Measurements from ENCODE around the gene PEAK3. TPM values are rescaled to one million over a fixed set of nuclear protein-coding genes. Genes with fewer than 3 reads are reported as not detected.

The PEAK3 gene
- total and polyA plus RNA-seq, 2 donors (not counting 1 experiment from before 2014, with no cell fraction given), result 0.18 to 0.71 TPM

DNA sequence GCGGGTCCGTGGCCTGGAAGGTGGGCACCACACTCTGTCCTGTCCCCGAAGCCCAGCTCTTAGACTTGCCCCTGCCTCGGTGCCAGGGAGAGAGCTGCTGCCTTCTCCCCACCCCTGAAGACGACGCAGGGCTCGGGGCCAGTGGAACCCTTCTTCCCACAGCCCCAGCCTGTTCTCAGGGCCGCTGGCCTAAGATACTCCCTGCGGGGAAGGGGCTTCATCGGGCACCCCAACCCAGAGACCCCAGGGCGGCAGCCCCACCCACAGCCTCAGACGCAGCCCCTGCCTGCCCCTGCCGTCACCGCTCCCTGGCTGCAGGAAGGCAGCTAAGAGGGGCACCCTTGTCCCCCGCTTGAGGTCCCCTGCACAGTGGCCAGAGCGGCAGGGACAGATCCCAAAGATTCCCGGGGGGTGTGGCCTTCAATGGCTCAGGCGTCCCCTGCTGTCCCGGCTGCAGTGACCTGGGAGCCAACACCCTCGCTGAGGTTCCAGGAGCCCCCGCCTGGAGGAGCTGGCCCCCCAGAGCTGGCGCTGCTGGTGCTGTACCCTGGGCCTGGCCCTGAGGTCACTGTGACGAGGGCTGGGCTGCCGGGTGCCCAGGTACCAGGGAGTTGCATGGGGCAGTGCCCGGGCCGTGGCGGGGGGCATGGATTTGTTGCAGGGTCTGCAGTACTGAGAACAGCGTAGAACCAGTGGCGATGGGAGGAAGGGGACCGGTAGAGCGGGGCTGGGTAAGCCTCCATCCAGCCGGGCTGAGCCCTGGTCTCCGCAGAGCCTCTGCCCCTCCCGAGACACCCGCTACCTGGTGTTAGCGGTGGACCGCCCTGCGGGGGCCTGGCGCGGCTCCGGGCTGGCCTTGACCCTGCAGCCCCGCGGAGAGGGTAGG lies 31.9 kb downstream of the PEAK3 start:
- ATAC-seq (ENCODE audit: low read depth) (no peak), DNase-seq (peak; percentile 49)
- Histone ChIP-seq H3K27ac (ENCODE audit: low read length in 2 of 2) (no peak overlapping the region), H3K9ac (ENCODE audit: low read length) (no peak overlapping the region), H3K4me2 (replicated peaks; ENCODE audit: low read depth, low read length, poor library complexity, severe bottlenecking) (peak overlapping the region; percentile 100), H2AFZ (ENCODE audit: insufficient read depth, low read depth, low read length, poor library complexity, severe bottlenecking) (no peak overlapping the region), H3K4me3 (ENCODE audit: control extremely low read depth in 1 of 5, extremely low read depth in 1 of 5, insufficient read depth in 1 of 5, low read depth in 2 of 5, low read length in 4 of 5) (no peak overlapping the region), H3K4me1 (ENCODE audit: control insufficient read depth in 2 of 2, insufficient read depth in 2 of 2, low read length in 2 of 2) (peaks cover 30 to 37% of the 10 kb centered on the region in 2 donors), H3K27me3 (replicated peaks in 1 of 4; ENCODE audit: control extremely low read depth in 1 of 4, control insufficient read depth in 3 of 4, insufficient read depth in 4 of 4, low read length in 3 of 4) (peaks cover 0 to 38% (median 14%) of the 10 kb centered on the region in 4 experiments), H4K20me1 (ENCODE audit: control insufficient read depth, insufficient read depth, low read length, poor library complexity, severe bottlenecking) (peaks cover 63% of the 10 kb centered on the region), H3K79me2 (ENCODE audit: control insufficient read depth, insufficient read depth, low read length) (peaks cover 20% of the 10 kb centered on the region), H3K9me3 (ENCODE audit: control extremely low read depth in 1 of 3, control insufficient read depth in 2 of 3, insufficient read depth in 1 of 3, low read length in 2 of 3) (peaks cover 0 to 15% (median 0%) of the 10 kb centered on the region in 3 donors), H3K36me3 (replicated peaks in 1 of 2; ENCODE audit: control extremely low read depth in 1 of 2, control insufficient read depth in 1 of 2, extremely low read depth in 1 of 2, insufficient read depth in 2 of 2, low read length in 1 of 2) (peaks cover 0 to 34% of the 10 kb centered on the region in 2 experiments)
- no peak for TF ChIP-seq EZH2 (IDR thresholded peaks at IDR 0.05; ENCODE audit: borderline replicate concordance, insufficient read depth, low read depth, low read length, poor library complexity, severe bottlenecking)
- TF ChIP-seq, protein P1, sequence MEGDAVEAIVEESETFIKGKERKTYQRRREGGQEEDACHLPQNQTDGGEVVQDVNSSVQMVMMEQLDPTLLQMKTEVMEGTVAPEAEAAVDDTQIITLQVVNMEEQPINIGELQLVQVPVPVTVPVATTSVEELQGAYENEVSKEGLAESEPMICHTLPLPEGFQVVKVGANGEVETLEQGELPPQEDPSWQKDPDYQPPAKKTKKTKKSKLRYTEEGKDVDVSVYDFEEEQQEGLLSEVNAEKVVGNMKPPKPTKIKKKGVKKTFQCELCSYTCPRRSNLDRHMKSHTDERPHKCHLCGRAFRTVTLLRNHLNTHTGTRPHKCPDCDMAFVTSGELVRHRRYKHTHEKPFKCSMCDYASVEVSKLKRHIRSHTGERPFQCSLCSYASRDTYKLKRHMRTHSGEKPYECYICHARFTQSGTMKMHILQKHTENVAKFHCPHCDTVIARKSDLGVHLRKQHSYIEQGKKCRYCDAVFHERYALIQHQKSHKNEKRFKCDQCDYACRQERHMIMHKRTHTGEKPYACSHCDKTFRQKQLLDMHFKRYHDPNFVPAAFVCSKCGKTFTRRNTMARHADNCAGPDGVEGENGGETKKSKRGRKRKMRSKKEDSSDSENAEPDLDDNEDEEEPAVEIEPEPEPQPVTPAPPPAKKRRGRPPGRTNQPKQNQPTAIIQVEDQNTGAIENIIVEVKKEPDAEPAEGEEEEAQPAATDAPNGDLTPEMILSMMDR (IDR thresholded peaks at IDR 0.05), result no peak
- Mint-ChIP-seq H3K27ac (peak overlapping the region; percentile 41), H3K4me3 (peak overlapping the region; percentile 41), H3K27me3 (no peaks in the 10 kb centered on the region), H3K4me1 (peaks cover 25% of the 10 kb centered on the region), H3K9me3 (ENCODE audit: insufficient read depth) (no peaks in the 10 kb centered on the region)
- 44% methylated on average over 42 of the region's 43 CpGs for WGBS (ENCODE audit: insufficient coverage)
- ChIA-PET POLR2A (interaction anchor here (0.5 kb wide), 1 partner anchor 373 kb away, joined by 4 read pairs; no protein-coding TSS in a partner anchor), CTCF (interaction anchor here (1.2 kb wide), 2 partner anchors 22 to 47 kb away, joined by 3 to 4 read pairs; no protein-coding TSS in a partner anchor)
- intact Hi-C loops (cut with micrococcal nuclease), result loop anchor here (5.0 kb wide), 1 partner anchor 37 kb away; no protein-coding TSS in a partner anchor

Data from B cell (primary cell).